Midbrain (tissue), 1 donor: ENCODE measurements around the gene IPO5.

ENCODE experiments used
- DNase-seq: peaks from one replicate; lab custom pipeline; 2025; lab: John Stamatoyannopoulos, UW

The IPO5 gene

GRCh38 chr13:98059276-98059675 lies 105.8 kb downstream of the IPO5 start:
- DNase-seq: no peak

- no peak for DNase-seq
Measured at GRCh38 chr13:98060282-98060681, 106.8 kb downstream of the IPO5 start.

GRCh38 chr13:98065468-98065867 lies 112.0 kb downstream of the IPO5 start:
- DNase-seq: no peak

DNA sequence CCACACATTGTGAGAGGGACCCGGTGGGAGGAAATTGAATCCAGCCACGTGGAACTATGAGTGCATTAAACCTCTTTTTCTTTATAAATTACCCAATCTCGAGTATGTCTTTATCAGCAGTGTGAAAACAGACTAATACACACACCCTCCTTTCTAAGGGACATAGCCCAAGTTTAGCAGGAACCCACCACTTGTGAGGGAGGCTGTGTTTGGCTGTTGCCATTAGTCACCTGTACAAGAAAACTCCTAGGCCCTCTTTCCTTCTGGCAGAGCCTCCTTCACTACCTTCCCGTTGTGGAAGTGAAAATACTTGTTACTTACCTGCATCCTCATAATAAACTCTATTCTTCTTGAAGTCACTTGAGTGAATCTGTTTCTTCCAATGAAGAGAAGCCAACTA lies 113.2 kb downstream of the IPO5 start:
- DNase-seq: no peak

DNA sequence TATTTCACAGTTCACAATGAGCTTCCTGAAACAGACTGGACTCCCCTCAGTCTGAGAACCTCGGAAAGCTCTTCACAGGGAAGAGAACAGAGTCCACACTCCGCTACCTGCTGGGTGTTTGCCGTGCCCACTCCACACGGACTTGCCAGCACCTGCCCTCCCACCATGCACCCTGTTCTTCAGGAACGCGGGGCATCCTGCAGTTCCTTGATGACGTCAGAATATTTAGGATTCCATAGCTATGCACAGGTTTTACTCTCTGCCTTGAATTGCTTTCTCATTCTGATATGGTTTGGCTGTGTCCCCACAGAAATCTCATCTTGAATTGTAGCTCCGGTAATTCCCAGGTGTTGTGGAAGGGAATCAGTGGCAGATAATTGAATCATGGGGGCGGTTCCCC lies 115.0 kb downstream of the IPO5 start:
- DNase-seq: no peak

- no peak for DNase-seq
Measured at GRCh38 chr13:98069985-98070384, 116.5 kb downstream of the IPO5 start.

GRCh38 chr13:98071316-98071715 lies 117.8 kb downstream of the IPO5 start:
- no peak for DNase-seq

DNA sequence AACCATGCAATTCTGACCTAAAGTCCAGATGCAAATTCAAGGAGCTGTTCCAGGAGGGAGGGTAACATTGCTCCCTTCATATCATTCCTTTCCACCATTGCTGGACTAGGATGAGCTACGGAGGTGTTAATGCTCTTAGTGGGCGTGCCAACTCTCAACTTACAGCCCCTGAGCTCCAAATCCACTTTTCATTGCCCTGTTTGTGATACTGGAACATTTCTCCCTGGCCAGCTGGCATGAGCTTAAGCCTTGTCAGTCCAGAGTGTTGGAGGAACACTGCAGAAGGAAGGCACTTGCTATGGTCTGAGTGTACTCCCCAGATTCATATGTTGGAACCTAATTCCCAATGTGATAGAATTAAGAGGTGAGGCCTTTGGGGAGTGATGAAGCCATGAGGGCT lies 119.0 kb downstream of the IPO5 start:
- no peak for DNase-seq
